ENCODE measurements around the gene ADCY9. TPM values are rescaled to one million over a fixed set of nuclear protein-coding genes. Genes with fewer than 3 reads are reported as not detected.

Gene ADCY9
- polyA plus RNA-seq, 1 donor from 2014 or later = 6.3 TPM

GRCh38 chr16:4090351-4090851, 25.8 kb downstream of the ADCY9 start:
- H3K79me2 ChIP-seq (replicated peaks; ENCODE audit: insufficient read depth, low read length) = no peaks in the 10 kb centered on the region
- H3K9me2 ChIP-seq (ENCODE audit: insufficient read depth, low read length) = no peaks in the 10 kb centered on the region
- H3K9me3 ChIP-seq (ENCODE audit: low read length) = no peaks in the 10 kb centered on the region
- no peak overlapping the region for H3K27ac ChIP-seq (ENCODE audit: low read length)
- H4K20me1 ChIP-seq (ENCODE audit: insufficient read depth) = no peaks in the 10 kb centered on the region
- no peaks in the 10 kb centered on the region for H3K27me3 ChIP-seq (ENCODE audit: insufficient read depth, low read depth, low read length)
- TF ChIP-seq, protein P1, sequence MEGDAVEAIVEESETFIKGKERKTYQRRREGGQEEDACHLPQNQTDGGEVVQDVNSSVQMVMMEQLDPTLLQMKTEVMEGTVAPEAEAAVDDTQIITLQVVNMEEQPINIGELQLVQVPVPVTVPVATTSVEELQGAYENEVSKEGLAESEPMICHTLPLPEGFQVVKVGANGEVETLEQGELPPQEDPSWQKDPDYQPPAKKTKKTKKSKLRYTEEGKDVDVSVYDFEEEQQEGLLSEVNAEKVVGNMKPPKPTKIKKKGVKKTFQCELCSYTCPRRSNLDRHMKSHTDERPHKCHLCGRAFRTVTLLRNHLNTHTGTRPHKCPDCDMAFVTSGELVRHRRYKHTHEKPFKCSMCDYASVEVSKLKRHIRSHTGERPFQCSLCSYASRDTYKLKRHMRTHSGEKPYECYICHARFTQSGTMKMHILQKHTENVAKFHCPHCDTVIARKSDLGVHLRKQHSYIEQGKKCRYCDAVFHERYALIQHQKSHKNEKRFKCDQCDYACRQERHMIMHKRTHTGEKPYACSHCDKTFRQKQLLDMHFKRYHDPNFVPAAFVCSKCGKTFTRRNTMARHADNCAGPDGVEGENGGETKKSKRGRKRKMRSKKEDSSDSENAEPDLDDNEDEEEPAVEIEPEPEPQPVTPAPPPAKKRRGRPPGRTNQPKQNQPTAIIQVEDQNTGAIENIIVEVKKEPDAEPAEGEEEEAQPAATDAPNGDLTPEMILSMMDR (IDR thresholded peaks at IDR 0.05; ENCODE audit: poor library complexity, severe bottlenecking) = no peak
- no peak overlapping the region for H3K4me3 ChIP-seq (ENCODE audit: low read length)
- H3K4me2 ChIP-seq (ENCODE audit: low read length) = no peak overlapping the region
- H2AFZ ChIP-seq (ENCODE audit: low read depth, low read length) = no peak overlapping the region
- no peaks in the 10 kb centered on the region for H3K36me3 ChIP-seq (ENCODE audit: insufficient read depth, low read length)
- no peak overlapping the region for H3K9ac ChIP-seq (ENCODE audit: low read length)
- H3F3A ChIP-seq (ENCODE audit: insufficient read depth, low read length, poor library complexity, severe bottlenecking) = no peaks in the 10 kb centered on the region

DNA sequence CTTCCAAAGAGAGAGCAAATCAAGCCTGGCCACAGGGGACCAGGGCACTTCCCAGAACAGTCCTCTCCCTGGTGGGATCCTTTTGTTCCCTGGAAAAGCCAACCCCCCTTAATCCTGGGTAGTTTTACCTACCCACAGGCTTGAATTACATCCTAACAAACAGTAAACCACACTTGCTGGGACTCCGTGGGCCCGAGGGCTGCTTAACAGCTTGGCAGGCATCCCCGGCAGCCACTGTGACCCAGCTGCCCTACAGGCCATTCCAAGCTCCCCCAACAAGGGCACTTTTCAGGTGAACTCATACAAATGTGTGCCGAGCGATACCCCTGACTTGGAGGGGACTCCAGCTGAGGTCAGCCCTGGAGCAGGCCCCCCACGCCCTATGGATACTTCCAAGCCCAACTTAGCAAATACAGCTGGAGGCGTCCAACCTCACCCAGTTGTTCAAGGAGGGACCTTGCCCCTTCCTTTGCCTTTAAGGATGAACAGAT, 26.4 kb downstream of the ADCY9 start:
- no peak overlapping the region for H3K27ac ChIP-seq (ENCODE audit: low read length)
- H3K4me3 ChIP-seq (ENCODE audit: low read length) = no peak overlapping the region
- no peaks in the 10 kb centered on the region for H3K27me3 ChIP-seq (ENCODE audit: insufficient read depth, low read depth, low read length)
- H3K9me3 ChIP-seq (ENCODE audit: low read length) = no peaks in the 10 kb centered on the region
- H3K36me3 ChIP-seq (ENCODE audit: insufficient read depth, low read length) = no peaks in the 10 kb centered on the region
- H3K79me2 ChIP-seq (replicated peaks; ENCODE audit: insufficient read depth, low read length) = no peaks in the 10 kb centered on the region
- no peaks in the 10 kb centered on the region for H4K20me1 ChIP-seq (ENCODE audit: insufficient read depth)
- H3K9me2 ChIP-seq (ENCODE audit: insufficient read depth, low read length) = no peaks in the 10 kb centered on the region
- no peak overlapping the region for H3K4me2 ChIP-seq (ENCODE audit: low read length)
- H3K9ac ChIP-seq (ENCODE audit: low read length) = no peak overlapping the region
- no peaks in the 10 kb centered on the region for H3F3A ChIP-seq (ENCODE audit: insufficient read depth, low read length, poor library complexity, severe bottlenecking)
- no peak overlapping the region for H2AFZ ChIP-seq (ENCODE audit: low read depth, low read length)
- TF ChIP-seq, protein P2, sequence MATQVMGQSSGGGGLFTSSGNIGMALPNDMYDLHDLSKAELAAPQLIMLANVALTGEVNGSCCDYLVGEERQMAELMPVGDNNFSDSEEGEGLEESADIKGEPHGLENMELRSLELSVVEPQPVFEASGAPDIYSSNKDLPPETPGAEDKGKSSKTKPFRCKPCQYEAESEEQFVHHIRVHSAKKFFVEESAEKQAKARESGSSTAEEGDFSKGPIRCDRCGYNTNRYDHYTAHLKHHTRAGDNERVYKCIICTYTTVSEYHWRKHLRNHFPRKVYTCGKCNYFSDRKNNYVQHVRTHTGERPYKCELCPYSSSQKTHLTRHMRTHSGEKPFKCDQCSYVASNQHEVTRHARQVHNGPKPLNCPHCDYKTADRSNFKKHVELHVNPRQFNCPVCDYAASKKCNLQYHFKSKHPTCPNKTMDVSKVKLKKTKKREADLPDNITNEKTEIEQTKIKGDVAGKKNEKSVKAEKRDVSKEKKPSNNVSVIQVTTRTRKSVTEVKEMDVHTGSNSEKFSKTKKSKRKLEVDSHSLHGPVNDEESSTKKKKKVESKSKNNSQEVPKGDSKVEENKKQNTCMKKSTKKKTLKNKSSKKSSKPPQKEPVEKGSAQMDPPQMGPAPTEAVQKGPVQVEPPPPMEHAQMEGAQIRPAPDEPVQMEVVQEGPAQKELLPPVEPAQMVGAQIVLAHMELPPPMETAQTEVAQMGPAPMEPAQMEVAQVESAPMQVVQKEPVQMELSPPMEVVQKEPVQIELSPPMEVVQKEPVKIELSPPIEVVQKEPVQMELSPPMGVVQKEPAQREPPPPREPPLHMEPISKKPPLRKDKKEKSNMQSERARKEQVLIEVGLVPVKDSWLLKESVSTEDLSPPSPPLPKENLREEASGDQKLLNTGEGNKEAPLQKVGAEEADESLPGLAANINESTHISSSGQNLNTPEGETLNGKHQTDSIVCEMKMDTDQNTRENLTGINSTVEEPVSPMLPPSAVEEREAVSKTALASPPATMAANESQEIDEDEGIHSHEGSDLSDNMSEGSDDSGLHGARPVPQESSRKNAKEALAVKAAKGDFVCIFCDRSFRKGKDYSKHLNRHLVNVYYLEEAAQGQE (IDR thresholded peaks at IDR 0.05; ENCODE audit: borderline replicate concordance) = no peak
- TF ChIP-seq RAD21 (conservative IDR thresholded peaks at IDR 0.05) (no peak), POLR2AphosphoS5 (IDR thresholded peaks at IDR 0.05) (no peak), TAF1 (IDR thresholded peaks at IDR 0.05; ENCODE audit: low read depth) (no peak), MXI1 (conservative IDR thresholded peaks at IDR 0.05; ENCODE audit: poor library complexity, severe bottlenecking) (no peak), SMC3 (conservative IDR thresholded peaks at IDR 0.05; ENCODE audit: poor library complexity) (no peak), EP300 (conservative IDR thresholded peaks at IDR 0.05; ENCODE audit: poor library complexity, severe bottlenecking) (no peak), EZH2 (IDR thresholded peaks at IDR 0.05; ENCODE audit: borderline replicate concordance, insufficient read depth, low read length, poor library complexity, severe bottlenecking) (no peak)
- TF ChIP-seq, protein P1 (IDR thresholded peaks at IDR 0.05; ENCODE audit: poor library complexity, severe bottlenecking) = no peak

All from neural cell (in vitro differentiated cells).